ENCODE data around the gene APP.

APP gene

GRCh38 chr21:26125433-26126167 is 45.0 kb downstream of the APP start:
- DNase-seq = no peak

DNA sequence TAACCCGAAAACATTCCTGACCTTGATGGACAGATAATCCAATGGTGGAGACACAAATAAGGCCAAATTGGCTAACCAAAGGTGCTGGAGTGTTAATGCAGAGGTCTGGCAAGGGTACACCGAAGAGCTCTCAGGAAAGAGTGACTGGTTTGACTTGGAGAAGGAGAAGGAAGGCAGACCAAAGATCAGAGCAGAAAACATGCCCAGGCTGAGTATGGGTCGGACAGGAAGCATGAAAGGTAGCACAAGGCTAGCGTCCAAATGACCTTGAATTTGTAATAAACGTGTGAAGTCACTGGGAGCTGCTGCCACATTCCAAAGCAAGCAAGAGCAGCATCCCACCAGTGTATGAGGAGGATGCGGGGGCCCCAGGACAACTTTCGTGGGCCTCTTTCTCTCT is 45.7 kb downstream of the APP start:
- no peak for DNase-seq

DNA sequence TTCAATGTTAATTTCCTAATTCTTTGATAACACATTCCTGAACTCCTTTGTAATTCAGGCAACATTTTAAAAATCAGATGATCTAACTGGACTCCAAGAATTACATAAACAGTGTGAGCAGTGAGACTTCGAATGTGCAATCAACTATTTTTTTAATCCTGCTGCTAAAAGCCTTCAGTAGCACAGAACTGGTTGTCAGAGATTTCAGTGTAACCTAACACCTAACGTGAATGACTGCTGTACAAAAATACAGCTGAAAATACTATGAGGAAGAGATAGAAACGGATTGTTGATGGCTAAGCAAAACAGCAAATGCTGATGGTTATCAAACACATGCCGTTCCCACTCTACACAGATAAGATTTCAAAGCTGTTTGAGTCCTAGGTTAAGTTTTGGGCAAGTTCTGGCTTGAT is 46.1 kb downstream of the APP start:
- no peak for DNase-seq

DNA sequence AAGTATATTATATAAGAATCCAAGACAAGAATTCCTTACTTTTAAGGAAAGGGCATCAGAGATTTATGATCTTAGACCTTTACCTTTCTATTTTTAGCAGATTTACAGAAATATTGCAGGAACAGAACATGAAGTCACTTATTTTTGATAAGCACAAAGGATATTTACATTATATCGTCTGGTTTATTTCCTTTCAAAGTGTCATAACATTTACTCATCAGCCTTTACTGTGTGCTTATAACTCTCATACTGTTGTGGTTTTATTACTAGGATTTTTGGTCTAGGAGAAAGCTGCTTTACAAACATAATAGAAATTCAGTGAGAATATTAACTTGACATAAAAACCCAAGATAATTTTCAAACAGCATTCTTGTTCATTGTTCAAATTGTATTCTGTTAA is 47.6 kb downstream of the APP start:
- no peak for DNase-seq

DNA sequence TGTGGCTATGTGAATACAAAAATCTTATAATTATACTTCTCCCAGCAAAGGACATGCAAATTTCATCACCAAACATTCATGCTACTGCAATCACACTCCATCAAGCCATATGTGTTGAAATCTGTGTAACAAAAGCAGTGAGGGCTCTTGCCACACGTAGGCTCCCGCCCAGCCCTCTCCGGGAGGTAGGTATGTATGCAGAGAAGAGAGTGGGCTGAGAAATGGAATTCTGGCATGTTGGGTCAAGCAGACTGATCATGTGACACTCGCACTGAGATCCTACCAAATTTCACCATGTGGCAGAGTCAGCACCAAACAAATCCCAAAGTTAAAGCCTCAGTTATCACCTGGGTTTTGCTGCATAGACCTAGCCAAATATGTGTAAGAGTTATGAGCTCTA is 49.7 kb downstream of the APP start:
- DNase-seq = no peak

GRCh38 chr21:26119906-26120305 is 50.7 kb downstream of the APP start:
- no peak for DNase-seq

- DNase-seq = no peak
These were observed 51.5 kb downstream of the APP start for GRCh38 chr21:26118938-26119540.

- DNase-seq = no peak
These were observed 52.6 kb downstream of the APP start for GRCh38 chr21:26117972-26118367.

DNA sequence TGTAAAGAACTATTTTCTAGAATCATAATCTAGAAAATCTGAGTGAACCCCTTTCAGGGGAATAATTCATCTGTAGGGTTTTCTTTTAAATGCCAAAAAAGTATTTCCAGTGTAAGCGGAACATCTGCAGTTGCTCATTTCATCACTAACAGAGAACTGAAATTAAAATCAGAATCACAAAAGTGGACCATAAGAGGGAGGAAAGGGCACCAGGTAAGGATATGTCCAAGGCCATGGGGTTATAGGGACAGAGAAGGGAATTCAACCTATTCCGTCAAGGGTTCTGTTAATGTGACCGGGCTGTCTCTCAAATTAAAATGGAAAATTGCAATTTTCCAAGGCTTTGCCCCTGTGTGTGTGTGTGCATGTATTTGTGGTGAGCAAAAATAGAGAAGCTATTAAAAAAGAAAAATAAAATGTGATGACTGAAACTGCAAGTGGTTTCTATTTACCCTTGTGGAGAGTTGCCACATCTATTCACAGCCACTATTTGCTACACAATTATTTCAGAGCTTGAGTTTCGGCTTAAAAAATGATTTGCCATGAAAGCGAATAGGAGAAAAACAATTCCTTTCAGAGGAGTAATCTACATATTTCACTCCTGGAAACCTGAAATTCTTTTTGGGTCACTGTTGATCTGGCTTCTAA is 53.1 kb downstream of the APP start:
- DNase-seq = no peak

- DNase-seq = no peak
These were observed 54.0 kb downstream of the APP start for GRCh38 chr21:26116456-26117011.

DNA sequence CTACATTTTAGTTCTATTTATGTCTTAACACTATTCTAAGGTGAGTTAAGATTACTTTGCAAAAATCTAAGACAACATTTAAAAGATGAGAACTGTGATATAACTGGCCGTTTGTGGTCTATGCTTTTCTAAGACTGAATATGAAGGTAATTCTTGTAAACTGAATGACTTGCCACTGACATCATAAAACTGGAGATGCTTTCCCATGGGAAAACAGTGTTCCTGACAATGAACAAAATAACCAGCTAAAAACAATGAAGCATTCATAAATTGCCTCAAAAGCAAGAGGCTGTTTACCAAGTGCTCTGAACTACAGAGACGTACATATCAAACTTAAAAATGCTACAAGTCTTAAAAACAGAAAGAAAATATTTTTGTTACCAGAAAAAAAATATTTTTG is 54.7 kb downstream of the APP start:
- DNase-seq = no peak

DNA sequence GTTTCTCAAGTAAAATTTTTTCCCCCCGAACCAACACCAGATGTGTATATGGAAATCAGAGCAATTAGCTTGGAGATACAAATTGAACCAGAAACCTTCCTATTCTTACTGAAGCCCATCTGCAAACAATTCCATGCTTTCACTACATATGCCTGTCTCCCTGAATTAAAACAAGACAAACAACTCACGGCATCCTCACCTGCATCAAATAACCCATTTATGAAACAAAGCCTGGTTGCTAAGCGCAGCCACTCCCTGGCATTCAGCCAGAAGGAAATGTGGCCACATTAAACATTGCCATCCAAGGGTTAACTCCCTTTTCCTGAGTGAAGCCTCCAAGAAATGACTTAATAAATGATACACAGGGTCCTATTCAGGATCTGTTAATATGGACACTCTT is 55.3 kb downstream of the APP start:
- DNase-seq = no peak

- DNase-seq = no peak
These were observed 57.6 kb downstream of the APP start for GRCh38 chr21:26112975-26113374.

DNA sequence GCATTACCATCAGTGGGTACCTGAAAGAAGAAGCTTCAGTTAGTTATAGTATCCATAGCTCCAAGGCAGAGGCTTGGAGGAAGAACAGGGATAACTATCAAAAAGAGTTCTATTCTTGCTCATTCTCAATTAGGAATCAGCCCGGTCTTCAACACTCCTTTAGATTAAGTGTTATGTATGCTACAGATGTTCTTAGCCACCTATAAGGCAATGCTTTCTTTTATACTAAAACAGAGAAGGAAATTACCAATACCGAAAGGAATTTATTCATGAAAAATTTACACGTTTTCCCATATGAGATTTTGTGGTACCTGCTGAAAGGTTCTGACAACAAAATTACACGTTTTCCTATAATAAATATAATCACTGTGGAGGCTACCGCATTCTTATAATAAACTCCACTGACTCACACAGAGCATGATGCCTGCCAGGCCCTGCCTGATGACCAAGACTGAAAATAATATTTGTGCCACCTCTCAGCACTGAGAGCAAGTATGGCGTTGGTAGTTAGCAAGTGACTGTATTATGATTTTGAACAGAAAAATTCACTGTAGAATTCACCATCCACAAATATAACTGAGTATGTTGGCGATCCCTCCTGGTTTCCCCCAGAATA is 58.3 kb downstream of the APP start:
- DNase-seq = no peak

DNA sequence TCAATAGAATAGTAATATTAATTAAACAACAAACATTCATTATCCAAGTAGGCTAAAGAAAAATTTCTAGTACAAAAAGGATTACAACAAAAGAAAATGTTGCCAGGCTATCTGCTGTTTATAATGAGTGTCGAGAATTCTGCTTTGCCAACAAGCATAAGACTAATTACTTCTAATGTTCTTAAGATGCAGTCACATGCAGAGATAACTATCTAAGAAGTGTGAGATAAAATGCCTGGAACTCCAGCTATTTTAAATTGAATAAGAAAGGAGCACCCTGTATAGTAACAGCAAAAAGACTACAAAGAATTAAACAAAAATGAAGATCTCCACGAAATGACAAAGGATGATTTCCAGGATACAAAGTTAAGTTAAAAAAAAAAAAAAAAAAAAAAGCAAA is 59.9 kb downstream of the APP start:
- no peak for DNase-seq

DNA sequence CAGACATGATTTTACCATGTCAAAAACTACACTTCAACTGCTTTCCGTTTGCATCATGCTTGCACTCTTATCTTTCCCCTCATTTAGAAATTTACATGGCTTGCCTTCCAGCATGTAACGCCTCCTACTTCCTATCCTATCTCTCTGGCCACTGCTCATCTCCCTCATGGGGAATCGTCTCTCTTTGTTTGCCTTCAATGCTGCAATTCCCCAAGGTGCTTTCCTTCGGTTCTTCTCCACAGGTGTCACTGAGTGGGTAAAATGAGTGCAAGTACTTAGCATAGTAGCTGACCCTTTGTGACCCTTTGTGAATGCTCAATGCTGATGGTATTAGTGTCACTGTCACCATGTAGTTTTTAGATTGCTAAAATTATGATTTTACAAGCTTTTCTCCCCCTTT is 63.1 kb downstream of the APP start:
- no peak for DNase-seq

DNA sequence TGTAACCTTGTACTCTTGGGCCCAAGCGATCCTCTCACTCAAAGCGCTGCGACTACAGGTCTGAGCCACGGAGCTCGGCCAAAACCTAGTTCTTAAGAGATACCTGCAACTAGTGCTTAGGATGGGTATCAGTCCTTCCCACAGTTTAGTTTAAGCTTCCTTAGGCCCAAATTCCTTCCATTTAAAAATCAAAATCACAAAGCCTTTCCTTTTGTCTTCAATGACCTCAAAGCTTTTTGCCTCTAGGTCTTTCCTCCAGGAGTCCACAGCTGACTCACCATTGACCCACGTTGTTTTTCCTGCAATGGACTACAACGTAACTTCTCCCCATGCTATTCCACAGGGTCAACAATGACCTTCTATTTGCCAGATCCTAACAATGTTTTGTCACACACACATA is 64.0 kb downstream of the APP start:
- no peak for DNase-seq

- DNase-seq = no peak
These were observed 64.8 kb downstream of the APP start for GRCh38 chr21:26105819-26106218.

DNA sequence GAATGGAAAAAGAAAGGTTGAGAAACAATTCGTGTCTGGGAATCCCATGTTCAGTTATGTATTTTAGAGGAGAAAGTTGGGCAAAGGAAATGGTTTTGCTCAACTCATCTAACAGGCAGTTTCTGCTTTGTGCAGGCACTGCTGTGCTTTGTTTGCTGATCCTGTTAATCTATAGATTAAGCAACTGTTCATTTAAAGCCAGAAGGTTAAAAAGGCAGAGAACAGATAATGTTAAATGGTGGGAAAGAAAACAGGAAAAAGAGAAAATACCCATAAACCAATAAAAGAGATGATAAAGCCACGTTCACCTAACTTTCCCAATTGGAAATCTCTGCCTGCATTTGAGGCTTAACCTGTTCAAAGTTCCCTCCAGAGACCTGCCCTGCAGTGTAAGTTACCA is 70.0 kb downstream of the APP start:
- DNase-seq = no peak

DNA sequence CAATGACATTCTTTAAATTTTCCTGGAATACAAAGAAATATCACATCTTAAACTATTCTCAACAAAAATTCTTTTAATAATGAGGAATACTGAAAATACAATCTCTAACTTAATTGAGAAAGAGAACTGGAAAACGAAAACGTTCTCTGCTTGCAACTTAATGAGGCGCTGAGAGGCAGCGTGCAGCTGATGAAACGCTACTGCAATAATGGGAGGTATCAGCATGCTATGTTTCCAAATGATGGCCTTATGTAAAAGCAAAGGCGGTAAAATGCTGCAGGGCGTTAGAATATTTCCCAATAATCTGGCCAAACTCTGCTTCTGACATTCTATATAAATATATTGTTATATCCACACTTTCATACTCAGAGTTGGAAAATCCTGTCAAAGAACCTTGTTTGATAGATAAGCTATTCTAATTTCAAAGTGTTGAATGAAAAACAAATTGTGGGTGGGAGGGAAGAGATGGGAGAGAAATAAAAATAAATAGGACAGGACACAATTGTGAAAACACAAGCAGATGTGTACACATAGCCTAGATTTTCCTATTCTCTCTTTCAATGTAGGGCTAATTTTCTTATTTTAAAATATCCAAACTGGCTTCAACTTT is 70.9 kb downstream of the APP start:
- DNase-seq = no peak

GRCh38 chr21:26098772-26099397 is 71.7 kb downstream of the APP start:
- DNase-seq = no peak

- DNase-seq = no peak
These were observed 73.1 kb downstream of the APP start for GRCh38 chr21:26097475-26097874.

Measured in right forelimb (tissue), 1 donor.